GM12892 (cell line): ENCODE measurements around the gene PACS1.

Experiments used
- DNase-seq: peaks from one replicate; pipeline ENCODE4 v3.0.0; 2011; ENCODE audit not compliant: insufficient read length
- FAIRE-seq: peaks from 2 replicates; lab custom pipeline; 2011; peaks lifted over from hg19 to GRCh38; lab: Jason Lieb, UNC
- POLR2A ChIP-seq: IDR thresholded peaks from 2 replicates; pipeline ENCODE4 v1.6.1; 2011; ENCODE audit warnings: low read depth, low read length, control low read depth
- POLR2AphosphoS5 ChIP-seq: IDR thresholded peaks from 2 replicates; pipeline ENCODE4 v1.6.1; 2011; ENCODE audit warnings: low read depth, low read length, control low read depth
- TAF1 ChIP-seq: IDR thresholded peaks from 2 replicates; pipeline ENCODE4 v1.6.1; 2011; ENCODE audit warnings: low read depth, mild to moderate bottlenecking, control low read depth, low read length, borderline replicate concordance

The PACS1 gene

DNA sequence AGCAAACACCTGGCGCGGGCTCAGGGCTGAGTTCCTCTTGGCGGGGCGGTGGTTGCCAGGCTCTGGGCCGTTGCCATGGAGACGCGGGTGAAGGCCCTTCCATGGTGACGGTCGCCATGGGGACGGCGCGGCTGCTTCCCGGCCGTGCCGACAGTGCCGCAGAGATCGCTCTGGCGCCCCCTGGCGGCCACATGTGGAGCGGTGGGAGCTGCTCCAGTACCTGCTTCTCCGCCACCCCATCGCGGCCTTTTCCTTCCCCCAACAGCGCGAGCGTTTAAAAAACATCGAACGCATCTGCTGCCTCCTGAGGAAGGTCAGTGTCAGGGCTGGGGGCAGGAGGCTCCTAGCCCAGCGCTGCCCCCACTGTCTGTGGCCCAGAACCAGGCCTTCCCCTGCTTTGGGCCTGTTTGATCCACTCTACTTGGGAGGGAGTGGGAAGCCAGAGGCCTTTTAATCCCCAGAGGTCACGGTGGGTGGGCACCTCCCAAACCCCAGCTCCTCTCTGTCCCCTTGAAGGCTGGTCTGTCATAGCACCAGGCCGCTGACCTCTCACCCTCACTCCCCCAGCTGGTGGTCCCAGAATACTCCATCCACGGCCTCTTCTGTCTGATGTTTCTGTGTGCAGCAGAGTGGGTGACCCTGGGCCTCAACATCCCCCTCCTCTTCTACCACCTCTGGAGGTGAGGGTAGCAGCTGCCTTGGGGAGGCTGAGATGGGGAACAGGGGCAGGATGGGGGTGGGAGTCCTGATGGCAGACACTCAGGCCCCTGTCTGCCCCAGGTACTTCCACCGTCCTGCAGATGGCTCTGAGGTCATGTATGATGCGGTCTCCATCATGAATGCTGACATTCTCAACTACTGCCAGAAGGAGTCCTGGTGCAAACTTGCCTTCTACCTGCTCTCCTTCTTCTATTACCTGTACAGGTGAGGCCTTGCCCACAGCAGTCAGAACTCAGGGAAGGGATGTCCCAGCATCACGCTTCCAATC, 212.7 kb downstream of the PACS1 start:
- DNase-seq, result peak; percentile 100
- peak; percentile 42; the same call in 1 of the 2 replicates for TF ChIP-seq POLR2A
- no peak for TF ChIP-seq TAF1
- no peak for TF ChIP-seq POLR2AphosphoS5
- peak; percentile 100 for FAIRE-seq

DNA sequence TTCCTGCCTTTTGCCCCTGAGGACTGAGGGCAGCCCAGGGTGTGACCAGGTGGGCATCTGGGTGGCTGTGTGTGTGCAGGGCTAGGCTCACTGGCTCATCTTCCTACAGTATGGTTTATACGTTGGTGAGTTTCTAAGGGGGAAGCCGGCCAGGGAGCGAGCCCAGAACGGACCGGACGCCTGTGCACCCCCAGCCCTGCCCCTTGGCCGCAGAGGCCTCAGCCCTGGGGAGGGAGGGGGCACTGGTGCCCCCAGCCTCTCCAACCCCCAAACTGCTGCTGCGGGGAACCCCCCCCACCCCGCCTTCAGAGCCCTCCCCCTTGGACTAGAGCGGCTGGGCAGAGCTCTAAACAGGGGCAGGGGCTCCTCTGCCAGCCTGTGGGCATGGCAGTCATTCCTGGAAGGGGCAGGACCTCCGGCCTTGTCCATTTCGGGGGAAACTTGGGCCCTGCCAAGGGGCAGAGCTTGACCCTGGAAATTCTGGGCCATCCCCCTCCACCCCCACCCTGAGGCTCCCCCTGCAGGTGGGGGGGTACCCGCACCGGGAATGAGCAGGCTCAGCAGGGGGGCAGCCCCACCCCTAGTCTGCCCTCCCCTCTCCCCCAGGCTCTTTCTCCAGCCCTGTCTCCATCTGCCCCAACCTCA, 213.5 kb downstream of the PACS1 start:
- TF ChIP-seq POLR2A, result no peak
- TF ChIP-seq TAF1, result no peak
- no peak for TF ChIP-seq POLR2AphosphoS5
- FAIRE-seq (no peak), DNase-seq (no peak)

DNA sequence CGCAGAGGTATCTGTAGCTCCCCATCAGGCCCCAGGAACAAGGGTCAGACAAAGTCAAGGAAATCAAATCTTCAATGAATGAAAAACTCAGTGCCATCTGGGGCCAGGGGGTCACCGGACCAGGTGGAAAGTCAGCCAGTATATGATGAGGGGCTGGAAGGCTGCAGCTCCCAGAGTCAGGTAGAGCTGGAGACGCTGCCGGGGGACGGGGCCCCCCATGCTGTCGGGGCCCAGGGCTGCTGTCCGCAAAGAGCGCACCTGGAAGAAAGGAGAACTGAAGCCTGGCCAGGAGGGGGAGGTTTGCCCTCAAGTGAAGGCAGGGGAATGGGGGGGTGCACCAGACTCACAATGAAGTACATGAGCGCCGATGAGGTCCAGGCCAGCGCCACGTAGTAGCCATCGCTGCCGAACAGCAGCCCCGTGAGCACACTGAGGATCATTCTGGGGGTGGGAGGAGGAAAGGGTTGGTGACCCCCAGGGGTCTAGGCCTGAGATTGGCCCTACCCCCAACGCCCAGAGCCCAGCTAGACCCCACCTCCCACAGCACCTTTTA, 214.5 kb downstream of the PACS1 start:
- DNase-seq (no peak), FAIRE-seq (no peak)
- TF ChIP-seq POLR2AphosphoS5 (no peak), TAF1 (no peak), POLR2A (no peak)

DNA sequence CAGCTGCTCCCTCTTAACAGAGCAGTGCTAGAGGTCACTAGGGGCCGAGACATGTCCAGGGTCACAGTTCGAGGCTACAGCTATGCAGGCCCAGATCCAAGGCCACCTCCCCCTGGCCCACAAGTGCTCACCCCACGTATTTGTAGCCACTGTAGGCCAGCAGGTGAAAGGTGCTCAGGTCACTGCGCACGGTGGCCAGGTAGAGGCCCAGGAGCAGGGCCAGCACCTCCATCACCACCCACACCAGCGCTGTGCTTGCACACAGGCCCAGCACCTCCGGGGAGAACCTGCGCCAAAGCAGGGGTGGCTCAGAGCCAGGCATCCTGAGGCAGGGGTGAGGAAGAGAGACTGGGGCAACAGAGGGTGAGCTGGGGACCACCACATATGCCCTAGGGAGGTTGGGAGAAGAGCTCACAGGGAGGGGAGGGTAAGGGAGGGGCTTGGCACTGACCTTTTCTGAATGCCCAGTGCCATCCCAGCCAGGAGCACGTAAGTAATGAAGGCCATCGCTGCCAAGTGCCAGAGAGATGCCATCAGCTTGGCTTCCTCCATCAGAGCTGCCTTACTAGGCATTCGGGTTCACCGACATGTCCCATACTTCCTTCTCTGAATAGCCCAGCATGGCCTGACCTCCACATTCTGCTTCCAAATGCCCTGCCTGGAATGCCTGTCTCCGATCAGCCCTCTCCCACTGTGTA, 215.3 kb downstream of the PACS1 start:
- DNase-seq (no peak), FAIRE-seq (no peak)
- TF ChIP-seq TAF1 (no peak), POLR2AphosphoS5 (no peak), POLR2A (no peak)

DNA sequence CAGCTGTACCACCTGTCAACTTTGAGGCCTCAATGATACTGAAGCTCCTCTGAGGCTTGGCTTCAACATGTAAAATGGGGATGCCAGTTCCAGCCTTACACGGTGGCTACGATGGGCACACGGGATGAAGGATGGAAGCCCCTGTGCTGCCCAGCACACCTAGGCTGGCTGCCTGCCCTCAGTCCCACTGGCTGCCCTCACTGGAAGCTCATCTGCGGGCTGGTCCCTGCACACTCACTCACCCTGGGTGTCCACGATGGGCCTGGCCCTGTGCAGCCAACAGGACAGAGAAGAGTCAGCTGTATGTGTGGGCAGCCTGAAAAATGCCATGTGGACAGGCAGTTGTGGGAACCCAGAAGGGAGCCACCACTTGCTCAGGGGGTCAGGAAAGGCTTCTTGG, 216.6 kb downstream of the PACS1 start:
- DNase-seq (no peak), FAIRE-seq (no peak)
- TF ChIP-seq POLR2AphosphoS5, result no peak
- TF ChIP-seq TAF1, result no peak
- no peak for TF ChIP-seq POLR2A

DNA sequence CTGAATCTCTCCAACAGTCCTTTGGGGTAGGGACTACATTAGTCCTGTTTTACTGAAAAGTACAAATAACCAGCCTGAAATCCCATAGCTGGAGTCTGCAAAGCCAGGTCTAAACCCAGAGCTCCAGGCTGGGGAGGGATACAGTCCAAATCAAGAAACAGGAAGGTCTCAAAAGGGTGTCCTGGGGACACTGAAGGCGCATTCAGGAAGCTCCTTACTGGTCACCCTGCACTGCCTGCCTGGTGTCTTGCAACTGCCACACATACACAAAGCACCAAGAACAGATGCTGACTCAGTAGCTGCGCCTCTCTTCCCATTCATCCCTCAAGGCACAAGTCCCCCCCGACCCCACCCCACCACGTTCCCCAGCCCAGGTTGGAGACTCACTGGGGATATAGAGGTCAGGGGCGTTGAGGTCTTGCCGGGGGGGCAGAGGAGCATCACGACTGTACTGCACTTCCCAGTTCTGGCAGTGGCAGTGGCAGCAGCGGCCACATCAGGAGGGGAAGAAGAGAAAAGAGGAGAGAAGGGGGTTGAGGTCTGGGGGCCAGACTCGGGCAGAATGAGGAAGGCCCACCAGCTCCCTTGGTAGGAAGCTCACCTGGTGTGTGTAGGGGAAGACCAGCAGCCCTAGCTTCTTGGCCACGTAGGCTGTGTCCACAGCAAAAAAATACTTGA, 217.3 kb downstream of the PACS1 start:
- TF ChIP-seq TAF1, result no peak
- TF ChIP-seq POLR2AphosphoS5, result no peak
- no peak for TF ChIP-seq POLR2A
- FAIRE-seq (peak; percentile 40), DNase-seq (no peak)

DNA sequence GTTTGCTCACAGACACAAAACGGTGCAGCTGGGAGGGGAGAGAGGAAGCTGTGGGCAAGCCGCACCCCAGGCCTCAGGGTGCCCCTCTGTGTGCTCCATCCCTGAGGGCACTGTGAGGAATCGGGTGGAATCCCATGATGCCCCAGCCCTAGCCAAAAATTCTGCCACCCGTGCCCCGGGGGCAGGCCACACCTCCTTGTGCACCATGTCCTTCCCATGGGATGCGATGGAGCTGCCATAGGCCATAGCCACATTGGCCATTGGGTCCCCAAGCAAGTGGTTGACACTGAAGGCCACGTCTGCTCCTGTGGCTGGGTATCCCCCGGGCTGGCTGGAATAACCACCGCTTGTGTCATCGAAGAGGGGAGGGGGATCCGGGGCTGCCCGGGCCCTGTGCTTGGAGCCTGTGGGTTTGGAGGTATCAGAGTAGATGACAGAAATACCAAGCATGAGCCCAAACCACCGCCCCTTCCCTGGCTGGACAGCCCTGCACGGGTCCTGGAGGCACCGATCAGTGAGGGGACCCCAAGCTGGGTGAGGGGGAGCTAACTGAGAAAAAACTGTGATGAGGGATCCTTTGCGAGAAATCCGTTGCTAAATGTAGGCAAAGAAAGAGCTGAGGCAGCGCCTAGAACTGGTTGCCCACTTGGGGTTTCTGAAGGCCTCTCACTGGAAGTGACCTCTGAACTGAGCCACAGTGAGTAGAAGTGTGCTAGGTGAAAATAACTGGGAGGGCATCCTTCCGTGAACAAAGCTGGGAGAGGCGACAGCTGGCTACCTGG, 218.0 kb downstream of the PACS1 start:
- FAIRE-seq (no peak), DNase-seq (no peak)
- TF ChIP-seq TAF1 (no peak), POLR2AphosphoS5 (no peak), POLR2A (no peak)

DNA sequence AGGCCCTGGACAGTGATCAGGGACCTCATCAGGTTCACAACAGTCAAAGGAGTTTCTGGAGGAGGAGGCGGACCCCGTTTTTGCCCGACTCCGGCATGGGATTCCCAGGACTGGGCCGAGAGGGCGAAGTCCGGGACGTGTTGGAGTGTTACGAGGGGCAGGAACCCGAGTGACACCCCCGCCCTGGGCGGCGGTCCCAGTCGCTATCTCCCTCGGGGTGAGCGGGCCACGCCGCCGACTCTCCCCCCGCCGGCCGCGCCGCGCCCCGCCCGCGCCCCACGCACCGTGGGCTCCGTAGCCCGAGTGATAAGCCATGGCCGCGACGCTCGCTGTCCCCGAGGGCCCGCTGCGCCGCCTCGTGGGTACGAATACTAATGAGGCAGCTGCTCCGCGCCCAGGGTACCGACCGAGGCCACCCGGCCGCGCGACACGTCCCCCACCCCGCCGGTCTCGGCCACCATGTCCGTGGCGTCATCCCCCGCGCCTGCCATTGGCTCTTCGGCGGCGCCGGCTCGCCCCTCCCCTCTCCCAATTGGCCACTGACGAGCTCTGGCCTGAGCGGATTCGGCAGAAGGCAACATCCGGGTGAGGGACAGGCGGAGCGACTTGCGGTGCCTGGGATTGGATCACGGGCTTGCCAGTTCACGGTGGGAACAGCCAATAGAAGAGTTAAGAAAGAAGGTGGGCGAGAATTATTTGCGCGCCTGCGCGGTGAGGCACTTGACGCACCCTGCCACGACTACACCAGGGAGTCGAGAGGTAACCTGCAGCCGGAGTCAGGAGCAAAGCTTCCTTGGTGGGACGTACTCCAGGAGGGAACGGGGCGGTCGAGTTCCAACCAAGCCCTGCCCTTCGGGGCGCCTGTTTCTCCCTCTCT, 218.8 kb downstream of the PACS1 start, which contains the start of gene YIF1A:
YIF1A (minus strand) TSS at position 473 of the 877 bp plus-strand sequence; CDS start at position 315, 158 bp downstream.
- FAIRE-seq, result peak; percentile 100
- DNase-seq, result peak; percentile 100

DNA sequence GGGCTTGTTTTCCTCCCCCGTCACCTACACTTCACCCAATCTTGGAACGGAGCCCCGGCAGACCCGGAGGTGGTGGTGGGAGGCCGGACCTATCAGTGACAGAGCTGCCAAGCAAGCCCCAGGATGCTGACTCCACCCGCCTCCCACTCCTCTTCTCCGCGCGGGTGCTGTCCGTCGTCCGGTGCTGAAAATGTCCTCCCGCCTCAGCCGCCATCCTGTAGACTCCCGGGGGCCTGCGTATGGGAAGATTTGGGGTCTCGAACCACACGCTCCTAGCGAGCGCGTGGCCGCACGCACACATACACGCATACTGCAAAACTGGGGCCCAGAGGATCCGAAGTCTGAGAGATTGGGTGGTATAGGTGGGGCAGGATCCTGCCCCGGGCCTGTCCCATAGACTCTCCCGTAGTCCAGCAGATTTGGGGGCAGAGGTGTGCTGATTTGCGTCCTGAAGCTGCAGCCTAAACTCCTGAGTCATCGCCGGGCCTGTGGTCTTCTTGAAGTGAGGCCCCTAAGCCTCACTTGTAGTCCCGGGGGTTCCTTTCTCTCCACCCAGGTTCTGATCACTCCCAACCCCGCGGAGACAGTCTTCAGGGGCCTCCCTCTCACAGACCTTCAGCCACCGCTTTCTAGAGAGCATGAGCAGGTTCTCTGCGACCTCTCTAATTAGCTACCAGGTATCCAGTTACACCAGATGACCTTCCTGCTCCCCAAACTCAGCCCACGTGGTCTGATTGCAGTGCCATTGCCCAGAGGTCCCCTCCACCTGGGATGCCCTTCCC, 219.7 kb downstream of the PACS1 start:
- TF ChIP-seq TAF1, result peak; percentile 22; the same call in 1 of the 2 replicates
- TF ChIP-seq POLR2A, result no peak
- no peak for FAIRE-seq
- peak; percentile 90 for DNase-seq

More for the DNA sequence above, 218.8 kb downstream of the PACS1 start, which contains the start of gene YIF1A:
- TF ChIP-seq TAF1 (0 out of 2 replicates have a peak, but pooled peaks have one; percentile 27), POLR2AphosphoS5 (peak; percentile 71), POLR2A (peak; percentile 89)

DNA sequence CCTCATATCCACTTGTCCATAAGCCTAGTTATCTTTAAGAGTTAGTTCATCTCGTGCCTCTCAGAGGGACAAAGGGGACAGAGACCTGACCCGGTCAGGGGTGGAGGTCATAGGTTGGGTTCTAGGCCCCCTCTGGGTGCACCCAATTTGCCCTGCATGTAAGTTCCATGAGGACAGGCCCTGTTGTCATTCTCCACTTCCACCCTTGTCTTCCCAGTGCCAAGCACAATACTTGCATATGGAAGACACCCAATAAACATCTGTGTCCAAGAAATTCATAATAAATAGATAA, 220.2 kb downstream of the PACS1 start:
- no peak for DNase-seq
- FAIRE-seq, result no peak
- TF ChIP-seq POLR2AphosphoS5 (no peak), POLR2A (no peak), TAF1 (no peak)
